Endothelial cell (in vitro differentiated cells): ENCODE results near the gene OAF. TPM values are rescaled to one million over a fixed set of nuclear protein-coding genes. Genes with fewer than 3 reads are reported as not detected.
"Not testable (repeated sequence)": the region's sequence is repeated elsewhere in the genome, so short reads cannot be mapped to it uniquely, and the experiment has no call there.

ENCODE experiments used
- DNase-seq: peaks from one replicate; pipeline ENCODE4 v3.0.0; 2021; ENCODE audit warnings: low spot score
- H3K27ac Mint-ChIP-seq: one replicate; pipeline ENCODE4 v1.8.0; 2021; ENCODE audit warnings: mixed read lengths, inconsistent platforms; ENCODE audit not compliant: unreplicated experiment
- H3K27me3 Mint-ChIP-seq: one replicate; pipeline ENCODE4 v1.8.0; 2021; ENCODE audit warnings: mild to moderate bottlenecking, moderate library complexity, mixed read lengths, inconsistent platforms; ENCODE audit not compliant: unreplicated experiment
- H3K36me3 Mint-ChIP-seq: one replicate; pipeline ENCODE4 v1.8.0; 2021; ENCODE audit warnings: mild to moderate bottlenecking, low read depth, mixed read lengths, inconsistent platforms; ENCODE audit not compliant: unreplicated experiment
- H3K4me1 Mint-ChIP-seq: one replicate; pipeline ENCODE4 v1.8.0; 2021; ENCODE audit warnings: mild to moderate bottlenecking, mixed read lengths, inconsistent platforms; ENCODE audit not compliant: unreplicated experiment
- H3K4me3 Mint-ChIP-seq: one replicate; pipeline ENCODE4 v1.8.0; 2021; ENCODE audit warnings: mild to moderate bottlenecking, mixed read lengths, inconsistent platforms; ENCODE audit not compliant: unreplicated experiment
- H3K9me3 Mint-ChIP-seq: one replicate; pipeline ENCODE4 v1.8.0; 2021; ENCODE audit warnings: mixed read lengths, inconsistent platforms; ENCODE audit not compliant: unreplicated experiment
- total RNA-seq: library from RNA; stranded (reverse); fragmentation: NEBNext Ultra II Directional; extraction: Animal tissue kit (Norgen Biotek cat#: 25700); gene quantifications from one replicate; pipeline ENCODE4 v1.2.1, GENCODE V29; 2021; ENCODE audit not compliant: unreplicated experiment
- TF ChIP-seq, protein P1 (sequence below): fragments of 200-600 bp; sonication (generic); IDR thresholded peaks from one replicate; pipeline ENCODE4 v1.5.0; 2021; ENCODE audit warnings: antibody characterized with exemption; ENCODE audit not compliant: unreplicated experiment

OAF gene
- total RNA-seq, 1 donor from 2014 or later = 15.5 TPM

DNA sequence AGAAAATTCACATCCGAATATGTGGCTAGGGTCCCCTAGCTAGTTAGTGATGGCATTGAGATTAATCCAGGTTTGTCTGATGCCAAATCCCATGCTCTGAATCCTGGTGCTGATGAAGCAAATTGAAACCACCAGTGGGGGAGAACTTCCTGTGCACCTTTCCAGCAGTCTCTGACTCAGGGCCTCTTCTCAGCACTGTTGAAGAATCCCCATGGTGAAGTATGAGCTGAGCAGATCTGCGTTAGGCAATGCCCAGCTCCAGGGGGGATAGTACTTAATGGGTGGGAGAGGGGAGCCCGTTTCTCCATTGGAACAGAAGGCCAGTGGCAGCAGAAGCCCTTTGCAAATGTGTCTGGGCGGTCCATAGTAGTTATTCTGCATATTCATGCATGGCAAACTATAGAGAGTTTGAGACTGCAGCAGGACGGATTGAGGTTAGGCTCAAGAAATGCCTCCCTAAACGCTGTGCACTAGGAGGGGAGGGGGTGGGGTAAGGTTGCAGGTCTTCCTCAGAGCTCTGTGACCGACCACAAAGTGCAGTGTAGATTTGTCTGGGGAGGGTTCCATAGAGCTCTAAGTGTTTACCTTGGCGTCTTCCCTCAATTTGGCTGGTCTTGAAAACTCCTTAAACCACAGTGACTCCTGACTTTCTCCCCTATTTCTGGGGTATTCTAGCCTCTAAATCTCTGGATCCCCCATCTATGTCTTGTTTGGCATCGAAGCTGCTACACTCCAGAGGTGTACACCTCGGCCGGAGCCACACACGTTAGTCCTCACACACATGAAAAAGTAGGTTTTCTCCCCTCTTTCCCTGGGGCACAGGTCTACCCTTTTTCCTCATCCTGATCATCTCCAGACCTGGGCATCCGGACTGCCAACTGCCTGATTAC, 33.9 kb downstream of the OAF start:
- Mint-ChIP-seq H3K27me3 (peaks cover 9% of the 10 kb centered on the region), H3K36me3 (no peaks in the 10 kb centered on the region), H3K9me3 (no peaks in the 10 kb centered on the region), H3K27ac (no peak overlapping the region), H3K4me3 (no peak overlapping the region), H3K4me1 (peaks cover 4% of the 10 kb centered on the region)
- TF ChIP-seq, protein P1, sequence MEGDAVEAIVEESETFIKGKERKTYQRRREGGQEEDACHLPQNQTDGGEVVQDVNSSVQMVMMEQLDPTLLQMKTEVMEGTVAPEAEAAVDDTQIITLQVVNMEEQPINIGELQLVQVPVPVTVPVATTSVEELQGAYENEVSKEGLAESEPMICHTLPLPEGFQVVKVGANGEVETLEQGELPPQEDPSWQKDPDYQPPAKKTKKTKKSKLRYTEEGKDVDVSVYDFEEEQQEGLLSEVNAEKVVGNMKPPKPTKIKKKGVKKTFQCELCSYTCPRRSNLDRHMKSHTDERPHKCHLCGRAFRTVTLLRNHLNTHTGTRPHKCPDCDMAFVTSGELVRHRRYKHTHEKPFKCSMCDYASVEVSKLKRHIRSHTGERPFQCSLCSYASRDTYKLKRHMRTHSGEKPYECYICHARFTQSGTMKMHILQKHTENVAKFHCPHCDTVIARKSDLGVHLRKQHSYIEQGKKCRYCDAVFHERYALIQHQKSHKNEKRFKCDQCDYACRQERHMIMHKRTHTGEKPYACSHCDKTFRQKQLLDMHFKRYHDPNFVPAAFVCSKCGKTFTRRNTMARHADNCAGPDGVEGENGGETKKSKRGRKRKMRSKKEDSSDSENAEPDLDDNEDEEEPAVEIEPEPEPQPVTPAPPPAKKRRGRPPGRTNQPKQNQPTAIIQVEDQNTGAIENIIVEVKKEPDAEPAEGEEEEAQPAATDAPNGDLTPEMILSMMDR = no peak
- DNase-seq = no peak

DNA sequence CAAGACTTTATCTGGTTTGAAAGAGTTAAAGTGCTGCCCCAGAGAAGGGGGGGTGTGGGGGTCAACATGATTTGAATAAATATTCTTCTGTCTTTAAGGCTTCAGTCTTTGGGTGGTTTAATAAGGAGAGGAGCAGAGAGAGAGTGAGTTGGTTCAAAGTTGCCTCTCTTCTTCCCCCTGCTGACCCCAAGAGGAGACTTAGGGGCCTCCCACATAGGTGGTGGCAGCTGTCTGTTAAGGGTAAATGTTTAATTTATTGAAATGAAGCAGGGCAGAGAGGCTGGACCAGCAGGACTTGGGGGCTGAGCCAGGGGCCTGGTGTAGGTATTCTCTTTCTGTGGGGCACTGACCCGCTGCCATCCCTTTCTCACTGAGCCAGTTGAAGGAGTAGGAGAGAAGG, 34.6 kb downstream of the OAF start:
- no peaks in the 10 kb centered on the region for H3K36me3 Mint-ChIP-seq
- no peak overlapping the region for H3K27ac Mint-ChIP-seq
- no peaks in the 10 kb centered on the region for H3K9me3 Mint-ChIP-seq
- H3K4me1 Mint-ChIP-seq = peaks cover 4% of the 10 kb centered on the region
- DNase-seq = no peak
- H3K27me3 Mint-ChIP-seq = peaks cover 9% of the 10 kb centered on the region
- no peak overlapping the region for H3K4me3 Mint-ChIP-seq
- TF ChIP-seq, protein P1 = no peak

- peaks cover 4% of the 10 kb centered on the region for H3K4me1 Mint-ChIP-seq
- DNase-seq = no peak
- TF ChIP-seq, protein P1 = no peak
- no peak overlapping the region for H3K4me3 Mint-ChIP-seq
- H3K27ac Mint-ChIP-seq = no peak overlapping the region
- H3K36me3 Mint-ChIP-seq = no peaks in the 10 kb centered on the region
- peaks cover 9% of the 10 kb centered on the region for H3K27me3 Mint-ChIP-seq
- H3K9me3 Mint-ChIP-seq = no peaks in the 10 kb centered on the region
Measured at GRCh38 chr11:120248551-120249278, 37.9 kb downstream of the OAF start.

GRCh38 chr11:120249279-120250262, 38.7 kb downstream of the OAF start:
- no peak for DNase-seq
- Mint-ChIP-seq H3K4me3 (no peak overlapping the region), H3K36me3 (no peaks in the 10 kb centered on the region), H3K27ac (no peak overlapping the region), H3K27me3 (peaks cover 12% of the 10 kb centered on the region), H3K4me1 (peaks cover 4% of the 10 kb centered on the region), H3K9me3 (no peaks in the 10 kb centered on the region)
- TF ChIP-seq, protein P1 = no peak

DNA sequence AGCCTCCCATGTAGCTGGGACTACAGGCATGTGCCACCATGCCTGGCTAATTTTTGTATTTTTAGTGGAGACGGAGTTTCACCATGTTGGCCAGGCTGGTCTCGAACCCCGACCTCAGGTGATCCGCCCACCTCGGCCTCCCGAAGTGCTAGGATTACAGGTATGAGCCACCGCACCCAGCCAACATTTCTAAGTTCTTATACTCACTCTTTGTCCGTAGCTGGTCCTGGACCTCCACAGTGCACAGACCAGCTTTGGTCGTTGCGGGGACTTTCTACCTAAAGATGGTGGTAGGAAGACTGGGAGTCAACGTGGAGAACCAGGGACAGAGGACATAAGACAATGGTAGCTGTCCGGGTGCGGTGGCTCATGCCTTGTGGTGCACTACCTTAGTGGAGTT, 42.5 kb downstream of the OAF start:
- H3K9me3 Mint-ChIP-seq, H3K4me1 Mint-ChIP-seq, H3K27me3 Mint-ChIP-seq, H3K36me3 Mint-ChIP-seq, DNase-seq, H3K4me3 Mint-ChIP-seq, H3K27ac Mint-ChIP-seq: not testable (repeated sequence)
